Activated T-cell treated with anti-CD3 and anti-CD28 coated beads, Interleukin-2, amount 50 U/mL, for 1 hour (primary cell): Measurements from ENCODE around the gene RMC1.
"Not testable (repeated sequence)": the region's sequence is repeated elsewhere in the genome, so short reads cannot be mapped to it uniquely, and the experiment has no call there.

ENCODE experiments used
- DNase-seq: peaks from one replicate; pipeline ENCODE4 v3.0.0-alpha.2; 2020

The RMC1 gene

GRCh38 chr18:23567671-23568070, 64.4 kb downstream of the RMC1 start:
- no peak for DNase-seq

DNA sequence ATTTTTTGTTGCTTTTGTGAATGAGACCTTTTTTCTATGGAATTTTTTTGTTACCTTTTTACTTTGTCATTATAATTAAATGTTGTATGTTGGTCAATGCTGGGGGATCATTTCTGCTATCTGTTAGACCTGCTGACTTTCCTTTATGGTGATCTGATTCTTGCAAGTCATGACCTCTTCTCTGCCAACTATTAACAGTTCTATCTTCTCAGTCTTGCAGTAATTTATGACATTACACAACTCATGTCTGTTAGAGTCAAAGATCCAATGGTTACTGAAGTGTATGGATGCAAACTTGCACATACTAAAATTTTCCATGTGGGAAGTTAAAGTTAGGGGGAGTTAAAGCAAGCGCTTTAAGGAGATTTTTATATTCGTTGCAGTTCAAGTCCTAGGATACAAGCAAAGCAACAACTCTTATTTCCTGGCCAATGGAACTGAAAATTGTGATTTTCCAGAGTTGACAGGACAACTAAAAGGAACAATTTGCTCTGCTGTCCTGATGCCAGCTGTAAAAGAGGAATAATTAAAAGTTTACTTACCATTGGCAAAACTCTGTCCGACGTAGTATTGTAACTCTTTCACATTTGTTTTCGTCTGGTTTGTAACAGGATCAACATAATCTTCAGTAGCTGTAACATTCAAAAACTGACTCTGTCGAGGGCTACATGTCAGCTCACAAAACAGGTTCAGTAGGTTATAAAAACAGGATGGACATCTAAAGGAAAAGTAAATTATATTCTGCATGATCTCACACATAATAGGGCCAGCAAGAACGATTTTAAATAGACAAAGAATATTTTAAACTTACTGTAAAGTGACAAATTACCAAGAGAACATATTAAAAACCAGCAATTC, 65.2 kb downstream of the RMC1 start:
- no peak for DNase-seq

DNA sequence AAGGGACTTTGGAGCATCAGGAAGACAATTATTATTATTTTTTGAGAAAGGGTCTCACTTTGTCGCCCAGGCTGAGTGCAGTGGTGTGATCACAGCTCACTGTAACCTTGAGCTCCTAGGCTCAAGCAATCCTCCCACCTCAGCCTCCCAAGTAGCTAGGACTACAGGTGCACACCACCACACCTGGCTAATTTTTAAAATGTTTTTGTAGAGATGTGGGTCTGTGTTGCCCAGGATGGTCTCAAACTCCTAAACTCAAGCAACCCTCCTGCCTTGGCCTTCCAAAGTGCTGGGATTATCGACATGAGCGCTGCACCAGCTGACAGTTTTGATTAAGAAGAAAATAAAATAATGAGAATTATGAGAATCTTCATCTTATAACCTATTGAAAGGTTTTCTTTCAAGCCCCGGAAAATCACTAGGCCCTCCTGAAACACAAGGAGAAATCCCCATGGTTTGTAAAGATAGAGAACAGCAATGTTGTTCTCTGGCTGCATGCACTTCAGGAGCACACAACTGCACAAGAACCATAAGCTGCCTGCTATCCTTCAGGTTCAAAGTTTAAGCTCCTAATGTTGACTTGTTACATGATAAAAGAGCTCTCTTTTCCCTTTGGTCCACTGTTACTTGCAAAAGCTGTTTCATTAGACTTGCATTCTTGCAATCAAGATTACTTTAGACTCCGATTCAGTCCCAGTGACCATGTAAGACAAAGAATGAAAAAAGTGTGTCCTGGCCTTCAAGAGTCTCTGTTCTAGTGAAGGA, 66.2 kb downstream of the RMC1 start:
- DNase-seq: no peak

DNA sequence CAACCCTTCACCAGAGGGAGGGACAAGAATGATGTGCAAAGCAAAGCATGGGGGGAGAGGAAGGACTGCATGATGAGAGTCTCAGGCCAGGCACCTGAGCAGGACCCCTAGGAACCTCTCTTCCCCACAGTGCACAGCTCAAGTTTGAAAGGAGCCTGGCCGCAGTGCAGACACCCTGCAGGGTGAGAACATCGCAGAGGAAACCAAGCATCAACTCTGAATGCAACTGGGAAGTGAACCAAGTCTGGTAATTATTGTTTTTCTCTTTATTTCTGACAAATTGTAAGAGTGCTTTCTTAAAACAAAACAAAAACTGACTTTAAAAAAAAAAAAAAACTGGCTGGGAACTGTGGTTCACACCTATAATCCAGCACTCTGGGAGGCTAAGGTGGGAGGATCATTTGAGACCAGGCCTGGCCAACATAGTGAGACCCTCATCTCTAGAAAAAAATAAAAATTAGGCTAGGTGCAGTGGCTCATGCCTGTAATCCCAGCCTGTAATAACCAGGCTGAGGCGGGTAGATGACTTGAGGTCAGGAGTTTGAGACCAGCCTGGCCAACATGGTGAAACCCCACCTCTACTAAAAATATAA, 67.7 kb downstream of the RMC1 start:
- DNase-seq: no peak

DNA sequence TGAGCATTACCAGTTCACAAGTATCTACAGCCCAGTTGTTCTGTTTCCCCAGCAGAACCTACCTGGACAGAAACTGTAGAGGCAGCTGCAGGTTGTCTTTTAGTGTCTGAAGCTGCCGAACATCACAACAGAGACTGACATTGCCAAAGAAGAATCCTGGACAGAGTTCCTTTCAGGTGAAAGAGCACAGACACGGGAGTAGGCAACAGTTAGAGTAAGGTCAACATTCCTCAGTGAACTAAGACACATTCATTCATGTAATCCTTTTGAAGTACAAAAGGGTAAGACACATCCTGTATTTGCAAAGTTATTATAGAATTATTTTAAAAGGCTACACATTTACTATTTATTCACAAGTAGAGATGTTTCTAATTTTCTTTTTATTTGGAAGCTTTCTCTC, 68.7 kb downstream of the RMC1 start:
- no peak for DNase-seq

DNA sequence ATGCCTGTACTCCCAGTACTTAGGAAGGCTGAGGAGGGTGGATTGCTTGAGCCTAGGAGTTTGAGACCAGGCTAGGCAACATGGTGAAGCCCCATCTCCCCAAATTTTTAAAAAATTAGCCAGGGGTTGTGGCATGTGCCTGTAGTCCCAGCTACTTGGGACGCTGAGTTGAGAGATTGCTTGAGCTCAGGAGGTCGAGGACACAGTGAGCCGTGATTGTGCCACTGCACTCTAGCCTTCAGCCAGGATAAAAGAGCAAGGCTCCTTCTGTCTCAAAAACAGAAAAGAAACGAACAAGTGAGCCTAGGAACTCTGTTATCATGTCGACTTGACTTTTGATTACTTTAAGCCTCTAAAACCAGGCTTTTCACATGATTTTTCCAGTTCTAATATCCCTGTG, 69.3 kb downstream of the RMC1 start:
- DNase-seq: no peak

- DNase-seq: no peak
These were observed 69.7 kb downstream of the RMC1 start for GRCh38 chr18:23573020-23573419.

GRCh38 chr18:23573626-23574431, 70.5 kb downstream of the RMC1 start:
- DNase-seq: peak; percentile 28

GRCh38 chr18:23574611-23575308, 71.4 kb downstream of the RMC1 start:
- DNase-seq: no peak

- no peak for DNase-seq
These were observed 72.0 kb downstream of the RMC1 start for GRCh38 chr18:23575309-23575651.

- DNase-seq: not testable (repeated sequence)
These were observed 74.2 kb downstream of the RMC1 start for GRCh38 chr18:23577521-23577920.

- no peak for DNase-seq
These were observed 74.9 kb downstream of the RMC1 start for GRCh38 chr18:23578067-23578701.

- no peak for DNase-seq
These were observed 75.8 kb downstream of the RMC1 start for GRCh38 chr18:23578891-23579653.

GRCh38 chr18:23580677-23581367, 77.5 kb downstream of the RMC1 start:
- DNase-seq: no peak
